SK-N-SH (cell line): ENCODE results near the gene CCSER1. TPM values are rescaled to one million over a fixed set of nuclear protein-coding genes. Genes with fewer than 3 reads are reported as not detected.

Source experiments
- CTCF ChIA-PET: fragments of 300-600, 350-600 bp; formaldehyde crosslinking; extraction: SDS; loops from one replicate; lab custom pipeline; 2021; lab: Yijun Ruan, JAX
- POLR2A ChIA-PET: fragments of 350-600 bp; sonication (Branson Sonifier 250); formaldehyde crosslinking; extraction: SDS; loops from one replicate; lab custom pipeline; 2020; ENCODE audit warnings: antibody characterized with exemption, inconsistent platforms; lab: Yijun Ruan, JAX
- DNase-seq: peaks from one replicate; pipeline ENCODE4 v3.0.0; 2012
- H2AFZ ChIP-seq: fragments of 200-600 bp; sonication (generic); 2 replicates; pipeline ENCODE4 v1.8.1; 2016; ENCODE audit warnings: antibody characterized with exemption, mild to moderate bottlenecking, low read depth
- H3F3A ChIP-seq: fragments of 200-600 bp; sonication (generic); replicated peaks from 2 replicates; pipeline ENCODE3; 2016; ENCODE audit warnings: antibody characterized with exemption, mild to moderate bottlenecking; ENCODE audit not compliant: insufficient read depth
- H3K27ac ChIP-seq, 2 experiments: fragments of 200-500 bp in 1 of 2; fragments of 200-600 bp in 1 of 2; sonication (Bioruptor generic) in 1 of 2; sonication (generic), shearing (Covaris generic) in 1 of 2; 2 replicates each; pipeline versions ENCODE4 v1.5.1 to v1.6.1; 2014 to 2016; ENCODE audit warnings: low read depth in 2 of 2, inconsistent platforms in 1 of 2, low read length in 1 of 2, mild to moderate bottlenecking in 1 of 2, mixed read lengths in 1 of 2
- H3K27me3 ChIP-seq: fragments of 200-600 bp; sonication (generic), shearing (Covaris generic); 2 replicates; pipeline ENCODE4 v1.6.1; 2016; ENCODE audit warnings: mixed run types; ENCODE audit not compliant: insufficient read depth
- H3K36me3 ChIP-seq, 2 experiments: fragments of 200-500 bp in 1 of 2; fragments of 200-600 bp in 1 of 2; sonication (Bioruptor generic) in 1 of 2; sonication (generic) in 1 of 2; replicated peaks in 1 of 2; 2 replicates each; pipeline versions ENCODE3 to v1.5.1; 2014 to 2016; ENCODE audit warnings: low read length in 1 of 2, mild to moderate bottlenecking in 1 of 2; ENCODE audit not compliant: insufficient read depth in 2 of 2, control insufficient read depth in 1 of 2
- H3K4me1 ChIP-seq, 2 experiments: fragments of 200-500 bp in 1 of 2; fragments of 200-600 bp in 1 of 2; sonication (Bioruptor generic) in 1 of 2; sonication (generic), shearing (Covaris generic) in 1 of 2; 2 replicates each; pipeline versions ENCODE4 v1.5.1 to v1.6.1; 2014 to 2016; ENCODE audit warnings: low read depth in 1 of 2, low read length in 1 of 2, mixed run types in 1 of 2; ENCODE audit not compliant: insufficient read depth in 2 of 2, control insufficient read depth in 1 of 2
- H3K4me2 ChIP-seq: fragments of 200-600 bp; sonication (generic), shearing (Covaris generic); 2 replicates; pipeline ENCODE4 v1.6.1; 2017; ENCODE audit warnings: mixed run types
- H3K4me3 ChIP-seq, 2 experiments: fragments of 200-500 bp in 1 of 2; fragments of 200-600 bp in 1 of 2; sonication (Bioruptor generic) in 1 of 2; sonication (generic), shearing (Covaris generic) in 1 of 2; 2 replicates each; pipeline versions ENCODE4 v1.5.1 to v1.8.1; 2014 to 2016; ENCODE audit warnings: low read depth in 2 of 2, inconsistent platforms in 1 of 2, low read length in 1 of 2, mild to moderate bottlenecking in 1 of 2, mixed read lengths in 1 of 2, moderate library complexity in 1 of 2
- H3K79me2 ChIP-seq: fragments of 200-600 bp; sonication (generic); 2 replicates; pipeline ENCODE4 v1.8.1; 2017; ENCODE audit warnings: mild to moderate bottlenecking; ENCODE audit not compliant: insufficient read depth
- H3K9ac ChIP-seq: fragments of 200-600 bp; sonication (generic); 2 replicates; pipeline ENCODE4 v1.6.1; 2017; ENCODE audit warnings: mixed run types
- H3K9me2 ChIP-seq: fragments of 200-600 bp; sonication (generic); 2 replicates; pipeline ENCODE4 v1.6.1; 2017; ENCODE audit warnings: mixed run types
- H3K9me3 ChIP-seq: fragments of 200-600 bp; sonication (generic); 2 replicates; pipeline ENCODE4 v1.6.1; 2017; ENCODE audit warnings: mixed run types, mild to moderate bottlenecking, moderate library complexity
- H4K20me1 ChIP-seq: fragments of 200-600 bp; sonication (generic); 2 replicates; pipeline ENCODE4 v1.6.1; 2017; ENCODE audit warnings: mild to moderate bottlenecking, mixed run types; ENCODE audit not compliant: insufficient read depth
- CHD2 ChIP-seq: fragments of 150-350 bp; IDR thresholded peaks from 2 replicates; pipeline ENCODE4 v1.6.1; 2018; ENCODE audit warnings: low read length; ENCODE audit not compliant: partially characterized antibody
- EP300 ChIP-seq, 2 experiments: IDR thresholded peaks; 2 replicates each; pipeline versions ENCODE4 v1.4.0 to v1.6.1; 2012; ENCODE audit warnings: borderline replicate concordance in 1 of 2, low read depth in 1 of 2, low read length in 1 of 2
- EZH2phosphoT487 ChIP-seq: fragments of 200-600 bp; sonication (generic); IDR thresholded peaks from 2 replicates; pipeline ENCODE4 v1.6.1; 2017; ENCODE audit warnings: low read depth, mixed run types, mild to moderate bottlenecking, antibody characterized with exemption, moderate library complexity, borderline replicate concordance
- FOSL2 ChIP-seq: IDR thresholded peaks from 2 replicates; pipeline ENCODE4 v1.4.0; 2012; ENCODE audit warnings: low read depth, mild to moderate bottlenecking, moderate library complexity, borderline replicate concordance
- FOXJ3 ChIP-seq: sonication (generic); formaldehyde crosslinking; IDR thresholded peaks from 2 replicates; pipeline ENCODE4 v1.5.1; 2020; ENCODE audit warnings: mild to moderate bottlenecking, missing genetic modification reagents
- GABPA ChIP-seq: IDR thresholded peaks from 2 replicates; pipeline ENCODE4 v1.4.0; 2012; ENCODE audit warnings: low read depth, mild to moderate bottlenecking
- GATA2 ChIP-seq: sonication (generic); formaldehyde crosslinking; IDR thresholded peaks from 2 replicates; pipeline ENCODE4 v1.5.0; 2020; ENCODE audit warnings: mild to moderate bottlenecking, missing genetic modification reagents
- IRF3 ChIP-seq: fragments of 150-350 bp; IDR thresholded peaks from 2 replicates; pipeline ENCODE4 v1.6.1; 2016; ENCODE audit warnings: mild to moderate bottlenecking, low read depth, low read length
- JUND ChIP-seq: IDR thresholded peaks from 2 replicates; pipeline ENCODE4 v1.4.0; 2012
- MAX ChIP-seq: IDR thresholded peaks from 2 replicates; pipeline ENCODE4 v1.4.0; 2012; ENCODE audit warnings: low read depth
- MXI1 ChIP-seq: IDR thresholded peaks from 2 replicates; pipeline ENCODE4 v1.6.1; 2012; ENCODE audit warnings: mild to moderate bottlenecking, low read depth, low read length, improper control_type of control experiment
- RAD21 ChIP-seq: IDR thresholded peaks from 2 replicates; pipeline ENCODE4 v1.6.1; 2012; ENCODE audit warnings: mild to moderate bottlenecking, low read length
- RCOR1 ChIP-seq: fragments of 150-350 bp; IDR thresholded peaks from 2 replicates; pipeline ENCODE4 v1.6.1; 2017; ENCODE audit warnings: antibody characterized with exemption, low read length
- RFX5 ChIP-seq: IDR thresholded peaks from 2 replicates; pipeline ENCODE4 v1.6.1; 2012; ENCODE audit warnings: mild to moderate bottlenecking, improper control_type of control experiment, low read length
- RXRA ChIP-seq: IDR thresholded peaks from 2 replicates; pipeline ENCODE4 v1.4.0; 2012; ENCODE audit warnings: low read depth, mild to moderate bottlenecking, borderline replicate concordance
- SIN3A ChIP-seq: IDR thresholded peaks from 2 replicates; pipeline ENCODE4 v1.6.1; 2012; ENCODE audit warnings: low read depth, mild to moderate bottlenecking, low read length, moderate library complexity, borderline replicate concordance
- SMC3 ChIP-seq: IDR thresholded peaks from 2 replicates; pipeline ENCODE4 v1.6.1; 2012; ENCODE audit warnings: low read depth, low read length, improper control_type of control experiment
- TAF1 ChIP-seq: IDR thresholded peaks from 2 replicates; pipeline ENCODE4 v1.6.1; 2012; ENCODE audit warnings: low read depth, mild to moderate bottlenecking, low read length, moderate library complexity, borderline replicate concordance
- TCF12 ChIP-seq: IDR thresholded peaks from 2 replicates; pipeline ENCODE4 v1.4.0; 2012
- TEAD4 ChIP-seq: IDR thresholded peaks from 2 replicates; pipeline ENCODE4 v1.4.0; 2012; ENCODE audit warnings: mild to moderate bottlenecking, borderline replicate concordance; ENCODE audit not compliant: insufficient read depth
- YY1 ChIP-seq: IDR thresholded peaks from 2 replicates; pipeline ENCODE4 v1.4.0; 2012; ENCODE audit warnings: low read depth, mild to moderate bottlenecking
- WGBS: methylation state at CpG from one replicate; pipeline ENCODE4 v1.1.6; 2017; ENCODE audit warnings: low lambda C conversion rate; 5-methylcytosine and 5-hydroxymethylcytosine counted together
- polyA plus RNA-seq, 3 experiments: library from polyadenylated mRNA; depleted of rRNA; stranded (reverse); fragments of >200 nt; gene quantifications; 2 replicates each; pipeline ENCODE4 v1.2.3, GENCODE V29; 2012
- TF ChIP-seq, protein P1 (sequence below): fragments of 200-600 bp; sonication (generic); IDR thresholded peaks from 2 replicates; pipeline ENCODE4 v1.6.1; 2017; ENCODE audit warnings: antibody characterized with exemption, mild to moderate bottlenecking, moderate library complexity
- TF ChIP-seq, protein P2 (sequence below): IDR thresholded peaks from 2 replicates; pipeline ENCODE4 v1.4.0; 2012; ENCODE audit warnings: low read depth, borderline replicate concordance
- TF ChIP-seq, protein P3 (sequence below): IDR thresholded peaks from 2 replicates; pipeline ENCODE4 v1.4.0; 2012; ENCODE audit warnings: low read depth, borderline replicate concordance

Gene CCSER1
- polyA plus RNA-seq, 1 of the 3 experiments (the other 2 are of a cell fraction): 0.05 TPM

DNA sequence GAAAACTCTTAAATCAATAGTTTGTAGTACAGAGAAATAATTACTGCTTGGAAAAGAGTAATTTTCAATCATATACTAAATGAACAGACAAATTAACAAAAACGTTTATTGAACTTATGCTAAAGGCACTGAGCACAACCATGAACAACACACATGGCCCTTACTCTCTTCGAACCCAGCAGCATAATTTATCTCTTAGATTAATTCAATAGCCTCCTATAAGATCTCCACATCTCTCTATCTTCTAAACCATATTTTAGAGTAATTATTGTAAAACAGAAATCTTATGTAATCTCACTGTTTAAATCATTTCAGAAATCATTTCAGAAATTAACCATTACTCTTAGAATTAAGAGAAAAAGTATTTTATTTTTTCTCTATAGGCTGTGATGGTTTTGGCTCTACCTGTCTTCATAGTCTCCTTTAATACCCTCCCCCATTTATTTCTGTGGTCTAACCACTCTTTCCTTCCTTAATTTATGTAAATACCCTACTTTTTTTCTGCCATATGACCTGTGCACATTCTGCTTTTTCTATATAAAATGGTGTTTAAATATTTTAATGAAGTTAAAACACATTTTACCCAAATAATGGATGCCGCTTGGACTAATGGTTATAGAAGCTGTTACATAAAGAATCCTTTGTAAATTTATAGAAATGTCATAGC, 218.5 kb downstream of the CCSER1 start:
- no peaks in the 10 kb centered on the region for H3K79me2 ChIP-seq
- no peak overlapping the region; a peak in 1 of 4 replicates for H3K27ac ChIP-seq
- TF ChIP-seq RFX5 (no peak), EZH2phosphoT487 (no peak), TAF1 (no peak), RCOR1 (peak; percentile 73; the same call in 1 of the 2 replicates), IRF3 (no peak), FOSL2 (no peak), SMC3 (no peak), TEAD4 (no peak), CHD2 (no peak), GATA2 (CRISPR knock-in tag) (peak; percentile 88), TCF12 (no peak), RAD21 (no peak), YY1 (no peak), FOXJ3 (CRISPR knock-in tag) (peak; percentile 33; the same call in 1 of the 2 replicates), SIN3A (no peak), RXRA (no peak), JUND (no peak), EP300 (IDR thresholded peaks at IDR 0.05; ENCODE audit: borderline replicate concordance in 1 of 2, low read depth in 1 of 2, low read length in 1 of 2) (peak in 1 of 2 experiments; percentile 84; a peak in 2 of 4 replicates), MXI1 (no peak), MAX (no peak), GABPA (no peak)
- TF ChIP-seq, protein P1, sequence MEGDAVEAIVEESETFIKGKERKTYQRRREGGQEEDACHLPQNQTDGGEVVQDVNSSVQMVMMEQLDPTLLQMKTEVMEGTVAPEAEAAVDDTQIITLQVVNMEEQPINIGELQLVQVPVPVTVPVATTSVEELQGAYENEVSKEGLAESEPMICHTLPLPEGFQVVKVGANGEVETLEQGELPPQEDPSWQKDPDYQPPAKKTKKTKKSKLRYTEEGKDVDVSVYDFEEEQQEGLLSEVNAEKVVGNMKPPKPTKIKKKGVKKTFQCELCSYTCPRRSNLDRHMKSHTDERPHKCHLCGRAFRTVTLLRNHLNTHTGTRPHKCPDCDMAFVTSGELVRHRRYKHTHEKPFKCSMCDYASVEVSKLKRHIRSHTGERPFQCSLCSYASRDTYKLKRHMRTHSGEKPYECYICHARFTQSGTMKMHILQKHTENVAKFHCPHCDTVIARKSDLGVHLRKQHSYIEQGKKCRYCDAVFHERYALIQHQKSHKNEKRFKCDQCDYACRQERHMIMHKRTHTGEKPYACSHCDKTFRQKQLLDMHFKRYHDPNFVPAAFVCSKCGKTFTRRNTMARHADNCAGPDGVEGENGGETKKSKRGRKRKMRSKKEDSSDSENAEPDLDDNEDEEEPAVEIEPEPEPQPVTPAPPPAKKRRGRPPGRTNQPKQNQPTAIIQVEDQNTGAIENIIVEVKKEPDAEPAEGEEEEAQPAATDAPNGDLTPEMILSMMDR: no peak
- TF ChIP-seq, protein P2, sequence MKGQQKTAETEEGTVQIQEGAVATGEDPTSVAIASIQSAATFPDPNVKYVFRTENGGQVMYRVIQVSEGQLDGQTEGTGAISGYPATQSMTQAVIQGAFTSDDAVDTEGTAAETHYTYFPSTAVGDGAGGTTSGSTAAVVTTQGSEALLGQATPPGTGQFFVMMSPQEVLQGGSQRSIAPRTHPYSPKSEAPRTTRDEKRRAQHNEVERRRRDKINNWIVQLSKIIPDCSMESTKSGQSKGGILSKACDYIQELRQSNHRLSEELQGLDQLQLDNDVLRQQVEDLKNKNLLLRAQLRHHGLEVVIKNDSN: no peak
- TF ChIP-seq, protein P3, sequence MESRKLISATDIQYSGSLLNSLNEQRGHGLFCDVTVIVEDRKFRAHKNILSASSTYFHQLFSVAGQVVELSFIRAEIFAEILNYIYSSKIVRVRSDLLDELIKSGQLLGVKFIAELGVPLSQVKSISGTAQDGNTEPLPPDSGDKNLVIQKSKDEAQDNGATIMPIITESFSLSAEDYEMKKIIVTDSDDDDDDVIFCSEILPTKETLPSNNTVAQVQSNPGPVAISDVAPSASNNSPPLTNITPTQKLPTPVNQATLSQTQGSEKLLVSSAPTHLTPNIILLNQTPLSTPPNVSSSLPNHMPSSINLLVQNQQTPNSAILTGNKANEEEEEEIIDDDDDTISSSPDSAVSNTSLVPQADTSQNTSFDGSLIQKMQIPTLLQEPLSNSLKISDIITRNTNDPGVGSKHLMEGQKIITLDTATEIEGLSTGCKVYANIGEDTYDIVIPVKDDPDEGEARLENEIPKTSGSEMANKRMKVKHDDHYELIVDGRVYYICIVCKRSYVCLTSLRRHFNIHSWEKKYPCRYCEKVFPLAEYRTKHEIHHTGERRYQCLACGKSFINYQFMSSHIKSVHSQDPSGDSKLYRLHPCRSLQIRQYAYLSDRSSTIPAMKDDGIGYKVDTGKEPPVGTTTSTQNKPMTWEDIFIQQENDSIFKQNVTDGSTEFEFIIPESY: no peak
- TF ChIP-seq, all 33 proteins: peak for 4
- WGBS: 42% methylated on average over 3 of the region's 3 CpGs
- Histone ChIP-seq H3K4me3 (no peak overlapping the region), H2AFZ (no peak overlapping the region), H3K9ac (no peak overlapping the region), H3K36me3 (no peaks in the 10 kb centered on the region), H3K4me2 (no peak overlapping the region), H3K9me3 (no peaks in the 10 kb centered on the region), H3F3A (no peaks in the 10 kb centered on the region), H3K9me2 (no peaks in the 10 kb centered on the region), H3K27me3 (no peaks in the 10 kb centered on the region), H4K20me1 (no peaks in the 10 kb centered on the region), H3K4me1 (peaks cover 0 to 2% of the 10 kb centered on the region in 2 experiments; a peak in 1 of 4 replicates)
- ChIA-PET POLR2A (no interaction called here), CTCF (interaction anchor here (1.2 kb wide), 1 partner anchor 10 kb away, joined by 4 read pairs; no protein-coding TSS in a partner anchor)
- DNase-seq: peak; percentile 24
